ENCODE data around the gene MGAT5.

DNA sequence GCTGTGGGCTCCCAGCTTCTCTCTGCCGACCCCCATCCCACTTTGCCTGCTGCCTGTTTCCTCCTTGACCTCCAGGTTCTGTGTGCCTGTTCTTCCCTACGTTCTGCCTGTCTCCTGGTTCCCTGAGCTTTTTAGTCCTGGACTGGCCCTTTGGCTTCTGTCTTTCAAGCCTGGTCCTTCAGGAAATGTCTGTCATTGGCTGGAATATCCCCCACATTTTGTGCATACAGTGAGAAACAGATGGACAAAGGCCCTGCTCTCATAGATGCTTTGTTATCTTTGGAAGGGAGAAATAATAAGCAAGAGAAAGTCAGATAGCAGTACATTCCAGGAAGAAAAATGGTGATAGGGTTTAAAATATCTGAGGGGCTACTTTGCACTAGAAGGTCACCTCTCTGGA lies 5.7 kb downstream of the MGAT5 start:
- TF ChIP-seq CREB1 (IDR thresholded peaks at IDR 0.05; ENCODE audit: low read depth) (no peak), TAF1 (IDR thresholded peaks at IDR 0.05; ENCODE audit: low read depth) (no peak), REST (IDR thresholded peaks at IDR 0.05; ENCODE audit: low read depth) (no peak), CEBPB (IDR thresholded peaks at IDR 0.05) (no peak), ZBTB7A (IDR thresholded peaks at IDR 0.05; ENCODE audit: low read depth) (no peak), EP300 (IDR thresholded peaks at IDR 0.05; ENCODE audit: borderline replicate concordance) (no peak), EGR1 (IDR thresholded peaks at IDR 0.05) (no peak), TEAD4 (IDR thresholded peaks at IDR 0.05) (no peak), YY1 (IDR thresholded peaks at IDR 0.05; ENCODE audit: low read depth) (no peak), NFIC (IDR thresholded peaks at IDR 0.05) (no peak), RAD21 (IDR thresholded peaks at IDR 0.05; ENCODE audit: low read depth) (no peak)
- TF ChIP-seq, protein P1, sequence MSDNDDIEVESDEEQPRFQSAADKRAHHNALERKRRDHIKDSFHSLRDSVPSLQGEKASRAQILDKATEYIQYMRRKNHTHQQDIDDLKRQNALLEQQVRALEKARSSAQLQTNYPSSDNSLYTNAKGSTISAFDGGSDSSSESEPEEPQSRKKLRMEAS (IDR thresholded peaks at IDR 0.05), result no peak
- TF ChIP-seq, protein P2, sequence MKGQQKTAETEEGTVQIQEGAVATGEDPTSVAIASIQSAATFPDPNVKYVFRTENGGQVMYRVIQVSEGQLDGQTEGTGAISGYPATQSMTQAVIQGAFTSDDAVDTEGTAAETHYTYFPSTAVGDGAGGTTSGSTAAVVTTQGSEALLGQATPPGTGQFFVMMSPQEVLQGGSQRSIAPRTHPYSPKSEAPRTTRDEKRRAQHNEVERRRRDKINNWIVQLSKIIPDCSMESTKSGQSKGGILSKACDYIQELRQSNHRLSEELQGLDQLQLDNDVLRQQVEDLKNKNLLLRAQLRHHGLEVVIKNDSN (IDR thresholded peaks at IDR 0.05), result no peak
